ENCODE results near the gene SATB1.

SATB1 gene

GRCh38 chr3:18378218-18378617 is 46.9 kb downstream of the SATB1 start:
- ChIA-PET POLR2A (no interaction called here), CTCF (no interaction called here)
- Histone ChIP-seq H3K4me1 (ENCODE audit: control insufficient read depth, insufficient read depth, low read length) (no peaks in the 10 kb centered on the region), H3K4me3 (ENCODE audit: low read depth, low read length) (no peak overlapping the region), H3K36me3 (ENCODE audit: control insufficient read depth in 2 of 2, insufficient read depth in 1 of 2, low read length in 2 of 2) (peaks cover 0 to 3% of the 10 kb centered on the region in 2 experiments; a peak in 1 of 3 replicates), H3K9me3 (ENCODE audit: control insufficient read depth, insufficient read depth, low read depth, low read length) (no peaks in the 10 kb centered on the region), H3K27ac (ENCODE audit: extremely low read depth, low read depth, low read length) (no peak overlapping the region)
- no peak for TF ChIP-seq ZFP41 (tag by site-specific recombination; IDR thresholded peaks at IDR 0.05; ENCODE audit: borderline replicate concordance)
- TF ChIP-seq ZIC2 (tag by site-specific recombination; IDR thresholded peaks at IDR 0.05): no peak
- no peak for TF ChIP-seq ZNF747 (tag by site-specific recombination; IDR thresholded peaks at IDR 0.05)
- TF ChIP-seq ZNF785 (tag by site-specific recombination; IDR thresholded peaks at IDR 0.05): no peak
- TF ChIP-seq GLI2 (tag by site-specific recombination; IDR thresholded peaks at IDR 0.05; ENCODE audit: borderline replicate concordance, low read depth): no peak
- no peak for TF ChIP-seq ZNF211 (tag by site-specific recombination; IDR thresholded peaks at IDR 0.05; ENCODE audit: low read depth)
- TF ChIP-seq ZNF214 (tag by site-specific recombination; IDR thresholded peaks at IDR 0.05; ENCODE audit: borderline replicate concordance): no peak
- TF ChIP-seq, protein P1, sequence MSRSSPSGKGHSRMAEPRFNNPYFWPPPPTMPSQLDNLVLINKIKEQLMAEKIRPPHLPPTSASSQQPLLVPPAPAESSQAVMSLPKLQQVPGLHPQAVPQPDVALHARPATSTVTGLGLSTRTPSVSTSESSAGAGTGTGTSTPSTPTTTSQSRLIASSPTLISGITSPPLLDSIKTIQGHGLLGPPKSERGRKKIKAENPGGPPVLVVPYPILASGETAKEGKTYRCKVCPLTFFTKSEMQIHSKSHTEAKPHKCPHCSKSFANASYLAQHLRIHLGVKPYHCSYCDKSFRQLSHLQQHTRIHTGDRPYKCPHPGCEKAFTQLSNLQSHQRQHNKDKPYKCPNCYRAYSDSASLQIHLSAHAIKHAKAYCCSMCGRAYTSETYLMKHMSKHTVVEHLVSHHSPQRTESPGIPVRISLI (tag by site-specific recombination; IDR thresholded peaks at IDR 0.05): no peak
- no peak for TF ChIP-seq GLIS1 (tag by site-specific recombination; IDR thresholded peaks at IDR 0.05)
- no peak for TF ChIP-seq ZNF514 (tag by site-specific recombination; IDR thresholded peaks at IDR 0.05)
- no peak for TF ChIP-seq ZNF157 (tag by site-specific recombination; IDR thresholded peaks at IDR 0.05)
- no peak for TF ChIP-seq ZNF18 (tag by site-specific recombination; IDR thresholded peaks at IDR 0.05)
- TF ChIP-seq OVOL3 (tag by site-specific recombination; IDR thresholded peaks at IDR 0.05): no peak
- TF ChIP-seq ELK4 (IDR thresholded peaks at IDR 0.05; ENCODE audit: borderline replicate concordance, low read depth, low read length): no peak
- no peak for TF ChIP-seq ZNF404 (tag by site-specific recombination; IDR thresholded peaks at IDR 0.05)
- no peak for TF ChIP-seq ZNF175 (tag by site-specific recombination; IDR thresholded peaks at IDR 0.05)
- no peak for TF ChIP-seq ZNF138 (tag by site-specific recombination; IDR thresholded peaks at IDR 0.05; ENCODE audit: borderline replicate concordance)
- TF ChIP-seq MYNN (tag by site-specific recombination; IDR thresholded peaks at IDR 0.05; ENCODE audit: borderline replicate concordance): no peak

- ChIA-PET CTCF (interaction anchor here (1.2 kb wide), 1 partner anchor 13 kb away, joined by 3 read pairs; no protein-coding TSS in a partner anchor), POLR2A (no interaction called here)
- TF ChIP-seq SP7 (tag by site-specific recombination; IDR thresholded peaks at IDR 0.05) (peak; percentile 96), ZSCAN30 (tag by site-specific recombination; IDR thresholded peaks at IDR 0.05) (peak; percentile 72), GLIS1 (tag by site-specific recombination; IDR thresholded peaks at IDR 0.05) (no peak), ZEB2 (tag by site-specific recombination; IDR thresholded peaks at IDR 0.05) (peak; percentile 37; the same call in 1 of the 2 replicates), ZNF843 (tag by site-specific recombination; IDR thresholded peaks at IDR 0.05) (0 out of 2 replicates have a peak, but pooled peaks have one; percentile 40), ZNF302 (tag by site-specific recombination; IDR thresholded peaks at IDR 0.05; ENCODE audit: low read depth) (no peak), ZBTB8A (tag by site-specific recombination; IDR thresholded peaks at IDR 0.05) (peak; percentile 30; the same call in 1 of the 2 replicates), FEZF1 (tag by site-specific recombination; IDR thresholded peaks at IDR 0.05) (peak; percentile 51; the same call in 1 of the 2 replicates), IKZF3 (tag by site-specific recombination; IDR thresholded peaks at IDR 0.05) (peak; percentile 64; the same call in 1 of the 2 replicates), ZNF580 (tag by site-specific recombination; IDR thresholded peaks at IDR 0.05) (0 out of 2 replicates have a peak, but pooled peaks have one; percentile 55), PRDM6 (tag by site-specific recombination; IDR thresholded peaks at IDR 0.05) (peak; percentile 95)
- TF ChIP-seq, protein P2, sequence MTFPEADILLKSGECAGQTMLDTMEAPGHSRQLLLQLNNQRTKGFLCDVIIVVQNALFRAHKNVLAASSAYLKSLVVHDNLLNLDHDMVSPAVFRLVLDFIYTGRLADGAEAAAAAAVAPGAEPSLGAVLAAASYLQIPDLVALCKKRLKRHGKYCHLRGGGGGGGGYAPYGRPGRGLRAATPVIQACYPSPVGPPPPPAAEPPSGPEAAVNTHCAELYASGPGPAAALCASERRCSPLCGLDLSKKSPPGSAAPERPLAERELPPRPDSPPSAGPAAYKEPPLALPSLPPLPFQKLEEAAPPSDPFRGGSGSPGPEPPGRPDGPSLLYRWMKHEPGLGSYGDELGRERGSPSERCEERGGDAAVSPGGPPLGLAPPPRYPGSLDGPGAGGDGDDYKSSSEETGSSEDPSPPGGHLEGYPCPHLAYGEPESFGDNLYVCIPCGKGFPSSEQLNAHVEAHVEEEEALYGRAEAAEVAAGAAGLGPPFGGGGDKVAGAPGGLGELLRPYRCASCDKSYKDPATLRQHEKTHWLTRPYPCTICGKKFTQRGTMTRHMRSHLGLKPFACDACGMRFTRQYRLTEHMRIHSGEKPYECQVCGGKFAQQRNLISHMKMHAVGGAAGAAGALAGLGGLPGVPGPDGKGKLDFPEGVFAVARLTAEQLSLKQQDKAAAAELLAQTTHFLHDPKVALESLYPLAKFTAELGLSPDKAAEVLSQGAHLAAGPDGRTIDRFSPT (tag by site-specific recombination; IDR thresholded peaks at IDR 0.05): 0 out of 2 replicates have a peak, but pooled peaks have one; percentile 27
Measured at GRCh38 chr3:18376682-18377081, 48.5 kb downstream of the SATB1 start.

More at GRCh38 chr3:18376682-18377081, 48.5 kb downstream of the SATB1 start:
- no peaks in the 10 kb centered on the region for H3K9me3 ChIP-seq (ENCODE audit: control insufficient read depth, insufficient read depth, low read depth, low read length)
- peaks cover 0 to 3% of the 10 kb centered on the region in 2 experiments; a peak in 1 of 3 replicates for H3K36me3 ChIP-seq (ENCODE audit: control insufficient read depth in 2 of 2, insufficient read depth in 1 of 2, low read length in 2 of 2)
- no peak overlapping the region for H3K4me3 ChIP-seq (ENCODE audit: low read depth, low read length)
- H3K4me1 ChIP-seq (ENCODE audit: control insufficient read depth, insufficient read depth, low read length): no peaks in the 10 kb centered on the region
- H3K27ac ChIP-seq (ENCODE audit: extremely low read depth, low read depth, low read length): no peak overlapping the region
